ENCODE measurements around the gene RASSF8. TPM values are rescaled to one million over a fixed set of nuclear protein-coding genes. Genes with fewer than 3 reads are reported as not detected.

The RASSF8 gene
- total and polyA plus RNA-seq, 2 of the 8 experiments (the other 6 are each of a cell fraction or from before 2014, with no cell fraction given): 6.4 to 46.7 TPM

DNA sequence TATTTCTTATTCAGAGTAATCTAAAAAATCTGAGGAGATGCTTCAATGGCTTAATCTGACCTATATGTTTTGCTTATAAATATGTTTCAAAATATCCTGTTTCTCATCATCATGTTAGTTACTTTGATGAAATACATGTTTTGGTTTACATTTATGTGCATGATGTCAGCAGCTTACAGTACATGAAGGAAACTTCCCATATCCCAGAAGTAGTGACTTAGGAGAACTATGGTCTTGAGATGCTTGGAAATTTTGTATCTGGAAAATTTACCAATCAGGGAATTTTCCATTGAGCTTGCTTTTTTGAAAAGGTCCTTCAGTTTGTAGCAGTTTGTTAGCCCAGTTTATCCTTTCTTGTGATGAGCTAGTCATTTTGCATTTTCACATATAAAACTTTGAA lies 73.3 kb downstream of the RASSF8 start:
- Histone ChIP-seq H3K56ac (replicated peaks; ENCODE audit: insufficient read length, low read depth, low read length) (no peak overlapping the region), H3K23ac (ENCODE audit: insufficient read length) (no peak overlapping the region), H3K4ac (replicated peaks; ENCODE audit: insufficient read length, low read depth, low read length) (no peak overlapping the region), H4K8ac (ENCODE audit: extremely low read depth, insufficient read depth, low read length) (no peak overlapping the region), H3K9ac (replicated peaks in 1 of 4; ENCODE audit: extremely low read depth in 1 of 4, low read depth in 3 of 4, low read length in 3 of 4) (no peak overlapping the region), H4K5ac (ENCODE audit: insufficient read length, low read depth, low read length) (no peak overlapping the region), H4K20me1 (replicated peaks in 1 of 2; ENCODE audit: control insufficient read depth in 1 of 2, insufficient read depth in 2 of 2, low read length in 2 of 2) (peaks cover 0 to 1% of the 10 kb centered on the region in 2 experiments), H3K79me1 (ENCODE audit: low read depth, low read length) (peaks cover 11% of the 10 kb centered on the region), H3K4me3 (ENCODE audit: extremely low read depth in 1 of 4, insufficient read depth in 2 of 4, low read depth in 3 of 4, low read length in 4 of 4) (no peak overlapping the region), H2BK12ac (ENCODE audit: low read depth, low read length) (no peak overlapping the region), H2BK5ac (ENCODE audit: low read depth, low read length) (no peak overlapping the region), H3K9me3 (ENCODE audit: insufficient read depth in 2 of 2, low read depth in 1 of 2, low read length in 1 of 2) (no peaks in the 10 kb centered on the region), H2BK120ac (replicated peaks; ENCODE audit: low read depth, low read length) (no peak overlapping the region), H2AFZ (ENCODE audit: low read length) (no peak overlapping the region), H3K18ac (ENCODE audit: extremely low read depth, low read length) (no peak overlapping the region), H3K4me2 (ENCODE audit: insufficient read depth in 1 of 2, low read depth in 2 of 2, low read length in 2 of 2) (no peak overlapping the region), H4K91ac (replicated peaks; ENCODE audit: insufficient read length, low read length) (no peak overlapping the region), H3K23me2 (ENCODE audit: low read depth, low read length) (no peaks in the 10 kb centered on the region), H3K27ac (ENCODE audit: low read depth, low read length) (no peak overlapping the region), H2BK15ac (ENCODE audit: low read length) (no peak overlapping the region), H2BK20ac (ENCODE audit: low read length) (no peak overlapping the region), H3K36me3 (ENCODE audit: control insufficient read depth in 2 of 4, insufficient read depth in 4 of 4, low read length in 3 of 4) (no peaks in the 10 kb centered on the region), H3K4me1 (replicated peaks in 1 of 4; ENCODE audit: control insufficient read depth in 3 of 4, insufficient read depth in 4 of 4, low read length in 3 of 4) (peaks cover 0 to 2% (median 0%) of the 10 kb centered on the region in 4 experiments; a peak in 2 of 7 replicates), H3K79me2 (ENCODE audit: control insufficient read depth in 1 of 2, insufficient read depth in 2 of 2, low read length in 2 of 2) (peaks cover 0 to 32% of the 10 kb centered on the region in 2 experiments; a peak in 2 of 4 replicates), H3K27me3 (replicated peaks in 1 of 4; ENCODE audit: control insufficient read depth in 3 of 4, extremely low read depth in 1 of 4, insufficient read depth in 3 of 4, low read length in 3 of 4) (no peaks in the 10 kb centered on the region), H3K14ac (ENCODE audit: insufficient read length) (no peak overlapping the region), H2AK5ac (ENCODE audit: low read depth, low read length) (no peak overlapping the region)
- POLR2A ChIA-PET (ENCODE audit: partially characterized antibody): no interaction called here
- no peak for DNase-seq (ENCODE audit: low read depth in 1 of 2, low spot score in 2 of 2)
- CTCF ChIA-PET (ENCODE audit: partially characterized antibody): interaction anchor here (1.1 to 2.3 kb wide), 5 partner anchors 14 to 448 kb away, joined by 3 to 6 read pairs (median 4); no protein-coding TSS in a partner anchor
- no peak for FAIRE-seq
- TF ChIP-seq TAF7 (optimal IDR thresholded peaks at IDR 0.05; ENCODE audit: borderline replicate concordance, low read depth, low read length) (no peak), TBP (IDR thresholded peaks at IDR 0.05; ENCODE audit: low read depth, low read length) (no peak), CTBP2 (IDR thresholded peaks at IDR 0.05; ENCODE audit: borderline replicate concordance, insufficient read depth, insufficient read length, low read length) (no peak), GABPA (IDR thresholded peaks at IDR 0.05; ENCODE audit: borderline replicate concordance, insufficient read depth, low read length) (no peak), SRF (IDR thresholded peaks at IDR 0.05; ENCODE audit: low read depth, low read length) (no peak), YY1 (IDR thresholded peaks at IDR 0.05; ENCODE audit: low read depth, low read length) (no peak), JUN (IDR thresholded peaks at IDR 0.05; ENCODE audit: low read depth, low read length) (no peak), KDM5A (IDR thresholded peaks at IDR 0.05; ENCODE audit: low read length) (no peak), JUND (IDR thresholded peaks at IDR 0.05; ENCODE audit: low read length) (no peak)
